ENCODE measurements around the gene SYK.

The SYK gene

DNA sequence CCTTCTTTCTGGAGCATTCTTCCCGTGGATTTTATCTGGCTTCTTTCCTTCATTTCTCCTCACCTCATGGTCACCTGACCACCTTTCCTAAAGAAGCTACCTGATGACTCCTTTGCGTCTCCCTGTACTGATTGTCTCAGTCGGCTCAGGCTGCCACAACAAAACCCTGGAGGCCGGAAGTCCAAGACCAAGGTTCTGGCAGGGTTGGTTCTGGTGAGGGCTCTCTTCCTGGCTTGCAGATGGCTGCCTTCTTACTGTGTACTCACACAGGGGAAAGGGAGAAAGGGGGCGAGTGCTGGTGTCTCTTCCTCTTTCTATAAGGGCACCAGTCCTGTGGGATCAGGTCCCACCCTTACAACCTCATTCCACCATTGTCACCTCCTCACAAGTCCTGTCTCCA, 140.0 kb downstream of the SYK start:
- DNase-seq (ENCODE audit: low read depth, low spot score) = no peak

DNA sequence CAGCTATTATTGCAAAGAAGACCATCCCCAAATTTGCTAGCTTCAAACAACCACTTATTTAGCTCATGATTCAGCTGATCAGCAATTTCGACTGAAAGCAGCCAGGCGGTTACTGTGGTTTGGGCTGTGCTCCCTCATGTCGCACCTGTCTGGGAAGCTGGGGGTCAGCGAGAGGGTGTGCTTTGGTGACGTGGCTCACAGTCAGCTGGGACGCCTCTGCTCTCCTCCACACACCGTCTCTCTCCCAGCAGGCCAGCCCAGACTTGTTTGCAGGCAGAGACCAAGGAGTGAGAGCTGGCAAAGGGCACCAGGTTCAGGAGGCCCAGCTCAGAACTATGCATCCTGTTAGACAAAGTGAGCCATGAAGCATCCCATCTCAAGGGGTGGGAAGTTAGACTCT, 140.9 kb downstream of the SYK start:
- no peak for DNase-seq (ENCODE audit: low read depth, low spot score)

DNA sequence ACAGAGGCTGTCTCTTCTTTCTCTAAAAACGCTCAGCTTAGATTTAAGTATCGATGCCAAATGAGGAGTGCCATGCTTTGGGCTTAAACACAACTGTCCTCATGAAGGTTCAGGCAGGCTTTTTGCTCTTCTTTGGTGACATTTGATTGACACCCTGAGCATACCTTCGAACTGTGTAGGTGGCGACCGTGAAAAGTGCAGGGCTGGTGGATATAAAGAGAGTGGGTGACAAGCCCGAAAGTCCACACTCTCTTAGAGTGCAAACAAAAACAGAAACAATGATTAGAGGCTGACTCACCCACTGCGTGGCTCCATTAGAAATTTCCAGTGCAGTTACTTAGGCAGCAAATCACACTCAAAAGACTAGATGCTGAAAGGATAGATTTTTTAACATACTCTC, 141.7 kb downstream of the SYK start:
- no peak for DNase-seq (ENCODE audit: low read depth, low spot score)

DNA sequence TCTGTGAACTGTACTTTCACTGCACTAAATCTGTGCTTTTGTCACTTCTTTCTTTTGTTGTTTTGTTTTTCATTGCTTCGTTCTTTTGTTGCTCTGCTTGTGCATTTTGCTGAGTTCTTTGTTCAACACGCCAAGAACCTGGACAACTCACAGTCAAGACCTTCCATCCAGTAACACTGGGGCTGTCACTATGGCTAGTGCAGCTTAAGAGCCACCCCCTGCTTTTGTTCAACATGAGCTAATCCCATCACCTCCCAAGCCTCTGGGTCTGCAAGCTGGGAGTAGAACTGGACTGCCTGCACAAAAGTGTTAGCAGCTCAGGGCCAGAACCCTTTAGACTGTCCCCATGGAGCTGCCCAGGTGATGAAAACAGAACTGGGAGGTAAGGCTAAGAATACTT, 143.7 kb downstream of the SYK start:
- DNase-seq (ENCODE audit: low read depth, low spot score) = no peak

DNA sequence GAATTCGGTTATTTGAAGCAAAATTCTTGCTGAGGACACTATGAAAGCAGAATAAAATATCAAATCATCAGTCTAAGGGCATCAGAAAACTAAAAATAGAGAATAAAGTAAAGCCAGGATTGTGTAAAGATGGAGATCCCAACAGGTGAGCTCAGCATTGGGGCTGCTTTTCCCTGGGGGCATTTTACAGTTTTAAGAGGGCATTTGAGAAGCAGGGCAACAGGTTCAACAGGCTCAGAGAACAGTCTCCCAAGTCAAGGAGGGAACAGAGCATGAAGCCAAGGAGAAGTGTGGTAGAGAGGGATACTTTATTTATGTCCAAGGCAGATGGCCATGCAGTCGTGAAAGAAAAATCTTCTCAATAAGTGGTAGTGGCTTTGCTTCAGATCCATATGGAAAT, 145.4 kb downstream of the SYK start:
- DNase-seq (ENCODE audit: low read depth, low spot score) = no peak
